HG03135 (cell line): ENCODE measurements around the gene SGMS1.
A peak's percentile ranks its signal among the peaks of the same experiment; 100 is the strongest.
"Not testable (repeated sequence)": the region's sequence is repeated elsewhere in the genome, so short reads cannot be mapped to it uniquely, and the experiment has no call there.

Experiments
- ATAC-seq: cut with Tn5 transposase; IDR thresholded peaks from one replicate; pipeline ENCODE4 v1.9.1; 2021; ENCODE audit warnings: mild to moderate bottlenecking, moderate library complexity; ENCODE audit not compliant: unreplicated experiment

The SGMS1 gene

DNA sequence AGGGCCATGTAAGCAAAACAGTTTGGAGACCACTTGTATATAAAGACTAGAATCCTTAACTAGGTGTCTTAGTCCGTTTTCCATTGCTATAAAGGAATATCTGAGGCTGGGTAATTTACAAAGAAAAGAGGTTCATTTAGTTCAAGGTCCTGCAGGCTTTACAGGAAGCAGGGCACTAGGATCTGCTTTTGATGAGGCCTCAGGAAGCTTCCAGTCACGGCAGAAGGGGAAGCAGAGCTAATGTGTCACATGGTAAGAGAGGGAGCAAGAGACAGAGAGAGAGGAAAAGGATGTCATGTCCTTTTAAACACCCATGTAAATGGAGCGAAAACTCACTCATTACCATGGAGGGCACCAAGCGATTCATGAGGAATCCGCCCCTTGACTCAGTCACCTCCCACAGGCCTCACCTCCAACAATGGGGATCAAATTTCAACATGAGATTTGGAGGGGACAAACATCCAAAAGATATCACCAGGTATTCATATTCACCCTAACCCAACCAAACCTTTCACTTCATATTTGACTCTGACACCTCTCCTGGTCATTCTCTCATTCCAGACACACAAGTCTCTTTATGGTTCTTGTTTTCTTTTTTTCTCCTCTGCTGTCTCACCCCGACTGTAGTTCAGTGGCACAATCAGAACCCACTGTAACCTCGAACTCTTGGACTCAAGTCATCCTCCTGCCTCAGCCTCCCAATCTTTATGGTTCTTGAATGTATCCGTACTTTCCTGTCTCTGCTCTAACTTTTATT is 342.4 kb downstream of the SGMS1 start:
- no peak for ATAC-seq

DNA sequence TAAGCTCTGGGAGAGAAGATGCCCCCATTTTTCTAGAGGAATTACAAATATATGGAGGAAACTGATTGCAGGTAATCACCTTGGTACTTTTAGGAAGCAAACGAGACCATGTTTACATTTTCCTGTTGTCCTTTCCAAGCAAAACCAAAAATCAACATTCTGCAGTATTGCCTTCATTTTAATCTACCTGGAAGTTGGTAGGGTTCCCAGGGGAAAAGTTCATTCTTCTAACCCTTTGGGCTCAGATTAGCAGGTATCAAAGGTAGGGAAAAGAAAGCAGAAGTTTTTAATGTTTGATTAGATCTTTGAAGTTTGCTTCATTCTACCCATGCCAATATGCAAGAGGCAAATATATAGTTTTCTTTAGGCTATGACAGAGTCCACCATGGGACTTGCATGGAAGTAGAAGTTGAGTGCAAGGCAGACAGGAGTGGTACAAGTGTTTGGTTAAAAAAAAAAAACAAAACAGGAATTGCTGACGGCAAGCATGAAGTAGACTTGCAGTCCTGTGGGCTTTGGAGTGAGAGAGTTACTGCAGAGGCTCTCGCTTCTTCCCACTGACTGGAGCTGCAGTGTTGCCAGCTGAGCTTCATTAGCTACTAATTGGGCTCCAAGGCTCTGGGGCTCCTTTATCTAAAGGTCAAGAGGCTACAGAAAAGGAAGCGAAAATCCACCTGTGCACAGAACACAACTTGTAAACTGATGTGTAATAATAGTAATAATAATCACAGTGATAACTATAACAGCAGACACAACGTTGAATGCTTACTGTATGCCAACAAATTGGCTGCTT is 343.5 kb downstream of the SGMS1 start:
- no peak for ATAC-seq

DNA sequence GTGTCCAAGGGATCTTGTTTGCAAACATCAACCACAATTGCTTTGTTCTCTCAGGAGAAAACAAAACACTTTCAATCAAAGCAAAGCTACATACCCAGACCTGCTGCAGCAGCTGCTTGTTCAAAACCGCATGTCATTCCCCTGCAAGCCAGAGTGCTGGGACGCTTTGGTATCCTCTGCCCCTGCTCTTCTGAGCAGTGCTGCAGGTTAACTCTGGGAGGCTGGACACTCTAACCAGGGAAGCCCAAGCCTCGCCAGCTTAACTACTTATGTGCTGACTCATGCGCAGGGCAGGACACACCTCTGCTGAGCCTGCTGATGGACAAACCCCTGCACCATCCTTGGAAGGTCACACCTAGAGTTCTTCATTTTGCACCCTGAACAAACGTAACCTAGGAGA is 344.3 kb downstream of the SGMS1 start:
- ATAC-seq: no peak

DNA sequence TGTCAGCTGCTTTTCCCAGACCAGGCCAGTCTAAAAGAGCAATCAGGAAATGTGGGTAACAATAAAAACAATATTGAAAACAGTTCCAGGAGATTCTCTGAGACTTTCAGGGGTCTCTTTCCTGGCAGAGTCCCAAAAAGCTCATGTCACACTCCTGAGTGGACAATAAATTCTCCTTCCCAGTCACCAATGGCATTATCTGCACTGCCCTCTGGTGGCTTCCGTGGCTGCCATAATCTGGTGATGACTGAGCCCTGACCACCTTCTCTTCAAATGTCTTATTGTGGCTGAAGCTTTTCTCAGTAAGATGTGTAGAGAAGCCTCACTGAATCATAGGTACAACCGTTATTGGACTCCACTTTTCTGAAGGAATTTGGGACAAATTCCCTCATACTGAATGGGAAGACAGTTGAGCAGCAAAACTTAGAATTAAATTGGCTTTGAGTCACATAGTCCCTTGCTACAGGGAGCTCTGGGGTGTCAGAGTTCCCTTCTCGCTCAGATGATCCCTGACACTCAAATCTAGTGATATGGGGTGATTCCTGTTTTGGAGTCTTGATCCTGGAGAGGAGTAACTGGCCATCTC is 348.0 kb downstream of the SGMS1 start:
- no peak for ATAC-seq

DNA sequence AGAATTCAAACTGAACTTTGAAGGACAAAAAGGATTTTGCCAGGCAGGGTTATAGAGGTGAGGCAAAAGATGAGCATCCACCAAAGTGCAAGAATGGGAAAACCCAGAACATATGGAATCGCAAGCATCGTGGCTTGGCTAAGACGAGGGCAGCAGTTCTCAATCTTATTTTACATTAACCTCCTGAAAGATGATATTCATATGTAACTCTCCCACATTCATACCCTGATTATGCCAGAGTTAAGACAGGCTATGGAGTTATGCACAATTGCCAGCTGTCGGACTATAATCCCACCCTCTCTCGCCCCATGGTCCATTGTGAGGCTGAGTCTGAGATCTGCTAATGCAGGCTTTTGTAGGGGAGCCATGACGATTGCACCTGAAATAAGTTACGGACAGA is 351.2 kb downstream of the SGMS1 start:
- ATAC-seq: no peak

DNA sequence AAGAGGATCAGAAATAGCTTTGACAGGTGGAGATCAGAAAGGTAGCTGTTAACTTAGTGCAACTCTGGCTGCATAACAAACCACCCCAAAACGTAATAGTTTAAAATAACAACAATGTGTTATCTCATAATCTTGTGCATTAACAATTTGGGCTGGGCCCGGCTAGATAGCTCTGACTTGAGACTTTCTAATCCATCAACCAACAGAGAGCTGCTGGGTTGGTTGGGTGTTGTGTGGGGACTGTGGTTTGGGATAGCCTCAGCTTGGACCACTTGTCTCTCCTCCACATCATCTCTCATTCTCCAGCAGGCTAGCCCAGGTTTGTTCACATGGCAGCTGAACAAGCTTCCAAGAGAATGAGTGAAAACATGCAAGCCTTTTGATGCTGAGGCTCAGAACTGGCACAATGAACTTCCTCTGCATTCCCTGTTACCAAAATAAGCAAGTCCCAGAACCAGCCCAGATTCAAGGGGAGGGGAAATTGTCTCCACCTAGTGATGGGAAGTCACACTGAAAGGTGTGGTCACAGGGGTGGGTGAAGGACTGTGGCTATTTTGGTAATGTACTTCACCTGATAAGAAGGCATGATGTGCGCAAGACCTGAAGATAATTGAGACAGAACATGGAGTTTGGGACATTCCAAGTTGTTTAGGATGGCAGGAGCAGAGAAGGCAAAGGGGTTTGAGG is 352.0 kb downstream of the SGMS1 start:
- ATAC-seq: no peak

DNA sequence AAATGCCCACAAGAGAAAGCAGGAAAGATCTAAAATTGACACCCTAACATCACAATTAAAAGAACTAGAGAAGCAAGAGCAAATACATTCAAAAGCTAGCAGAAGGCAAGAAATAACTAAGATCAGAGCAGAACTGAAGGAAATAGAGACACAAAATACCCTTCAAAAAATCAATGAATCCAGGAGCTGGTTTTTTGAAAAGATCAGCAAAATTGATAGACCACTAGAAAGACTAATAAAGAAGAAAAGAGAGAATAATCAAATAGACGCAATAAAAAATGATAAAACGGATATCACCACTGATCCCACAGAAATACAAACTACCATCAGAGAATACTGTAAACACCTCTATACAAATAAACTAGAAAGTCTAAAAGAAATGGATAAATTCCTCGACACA is 355.9 kb downstream of the SGMS1 start:
- not testable (repeated sequence) for ATAC-seq

DNA sequence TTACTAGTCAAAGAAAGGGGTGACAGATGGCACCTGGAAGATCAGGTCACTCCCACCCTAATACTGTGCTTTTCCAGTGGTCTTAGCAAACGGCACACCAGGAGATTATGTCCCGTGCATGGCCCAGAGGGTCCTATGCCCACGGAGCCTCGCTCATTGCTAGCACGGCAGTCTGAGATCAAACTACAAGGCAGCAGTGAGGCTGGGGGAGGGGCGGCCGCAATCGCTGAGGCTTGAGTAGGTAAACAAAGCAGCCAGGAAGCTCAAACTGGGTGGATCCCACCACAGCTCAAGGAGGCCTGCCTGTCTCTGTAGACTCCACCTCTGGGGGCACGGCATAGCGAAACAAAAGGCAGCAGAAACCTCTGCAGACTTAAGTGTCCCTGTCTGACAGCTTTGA is 361.1 kb downstream of the SGMS1 start:
- ATAC-seq: not testable (repeated sequence)

DNA sequence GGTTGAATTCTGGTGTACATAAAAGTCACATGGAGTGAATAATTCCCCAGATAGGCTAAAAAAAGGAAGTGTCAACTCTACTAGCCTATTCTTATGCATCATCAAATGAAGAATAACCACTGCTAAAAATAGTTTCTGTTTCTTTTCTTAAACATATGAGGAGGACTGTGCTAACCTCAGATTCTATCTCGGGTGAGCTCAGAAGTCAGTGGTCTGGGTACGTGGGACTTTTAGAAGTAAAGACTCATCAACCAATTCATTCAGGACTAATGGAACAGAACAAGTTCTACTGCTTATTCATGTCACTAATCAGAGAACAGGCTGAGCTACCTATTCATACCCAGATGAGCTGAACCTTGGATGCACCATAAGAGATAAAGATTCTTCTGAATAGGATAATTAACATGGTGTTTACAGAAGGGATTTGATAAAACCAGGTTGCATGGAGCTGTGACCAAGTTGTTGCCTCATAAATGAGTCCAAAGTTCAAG is 362.9 kb downstream of the SGMS1 start:
- peak; percentile 99 for ATAC-seq
